OCI-LY1 (cell line): ENCODE results near the gene CDK5R1.

ENCODE experiments used
- H2AFZ ChIP-seq: fragments of 200-600 bp; sonication (generic), shearing (Covaris generic); 2 replicates; pipeline ENCODE4 v1.6.0; 2014; ENCODE audit warnings: antibody characterized with exemption, mild to moderate bottlenecking, low read length
- H3F3A ChIP-seq: fragments of 200-600 bp; sonication (generic), shearing (Covaris generic); 2 replicates; pipeline ENCODE4 v1.6.0; 2014; ENCODE audit warnings: mild to moderate bottlenecking, antibody characterized with exemption, low read length, moderate library complexity; ENCODE audit not compliant: insufficient read depth
- H3K27ac ChIP-seq: fragments of 200-600 bp; sonication (generic); 2 replicates; pipeline ENCODE4 v1.5.1; 2014; ENCODE audit warnings: low read length, mixed run types, mild to moderate bottlenecking, low read depth; ENCODE audit not compliant: poor library complexity, severe bottlenecking
- H3K27me3 ChIP-seq: fragments of 200-600 bp; sonication (generic); 2 replicates; pipeline ENCODE4 v1.6.0; 2014; ENCODE audit warnings: antibody characterized with exemption, mild to moderate bottlenecking, low read length, moderate library complexity; ENCODE audit not compliant: insufficient read depth
- H3K36me3 ChIP-seq: fragments of 200-600 bp; sonication (generic); 2 replicates; pipeline ENCODE4 v1.6.1; 2014; ENCODE audit warnings: mild to moderate bottlenecking, antibody characterized with exemption, low read length, moderate library complexity, mixed read lengths; ENCODE audit not compliant: insufficient read depth
- H3K4me1 ChIP-seq: fragments of 200-600 bp; sonication (generic); 2 replicates; pipeline ENCODE4 v1.5.1; 2014; ENCODE audit warnings: mild to moderate bottlenecking, low read length, moderate library complexity; ENCODE audit not compliant: insufficient read depth, severe bottlenecking
- H3K4me2 ChIP-seq: fragments of 200-600 bp; sonication (generic), shearing (Covaris generic); 2 replicates; pipeline ENCODE4 v1.6.1; 2014; ENCODE audit warnings: low read length
- H3K4me3 ChIP-seq: fragments of 200-600 bp; sonication (generic); 2 replicates; pipeline ENCODE4 v1.5.1; 2014; ENCODE audit warnings: low read length, low read depth, mild to moderate bottlenecking, mixed read lengths; ENCODE audit not compliant: poor library complexity, severe bottlenecking
- H3K79me2 ChIP-seq: fragments of 200-600 bp; shearing (Covaris generic); 2 replicates; pipeline ENCODE4 v1.6.1; 2016; ENCODE audit warnings: mixed run types, low read length, mixed read lengths; ENCODE audit not compliant: insufficient read depth
- H3K9ac ChIP-seq: fragments of 200-600 bp; sonication (generic), shearing (Covaris generic); 2 replicates; pipeline ENCODE4 v1.6.1; 2014; ENCODE audit warnings: mild to moderate bottlenecking, low read length, mixed read lengths
- H3K9me2 ChIP-seq: fragments of 200-600 bp; sonication (generic), shearing (Covaris generic); 2 replicates; pipeline ENCODE4 v1.6.1; 2014; ENCODE audit warnings: low read depth, mild to moderate bottlenecking, low read length, mixed read lengths
- H3K9me3 ChIP-seq: fragments of 200-600 bp; shearing (Covaris generic); 2 replicates; pipeline ENCODE4 v1.6.1; 2014; ENCODE audit warnings: low read length, mixed read lengths
- H4K20me1 ChIP-seq: fragments of 200-600 bp; sonication (generic), shearing (Covaris generic); 2 replicates; pipeline ENCODE4 v1.6.0; 2016; ENCODE audit warnings: mild to moderate bottlenecking, low read length; ENCODE audit not compliant: insufficient read depth
- EZH2 ChIP-seq: fragments of 200-600 bp; sonication (generic), shearing (Covaris generic); IDR thresholded peaks from 2 replicates; pipeline ENCODE4 v1.8.0; 2017; ENCODE audit warnings: borderline replicate concordance, mixed run types, mild to moderate bottlenecking, antibody characterized with exemption, low read length, moderate library complexity, mixed read lengths
- TF ChIP-seq, protein P1 (sequence below): fragments of 200-600 bp; sonication (generic), shearing (Covaris generic); IDR thresholded peaks from 2 replicates; pipeline ENCODE4 v1.5.1; 2017; ENCODE audit warnings: mild to moderate bottlenecking, antibody characterized with exemption, low read length, moderate library complexity, mixed read lengths

Gene CDK5R1

DNA sequence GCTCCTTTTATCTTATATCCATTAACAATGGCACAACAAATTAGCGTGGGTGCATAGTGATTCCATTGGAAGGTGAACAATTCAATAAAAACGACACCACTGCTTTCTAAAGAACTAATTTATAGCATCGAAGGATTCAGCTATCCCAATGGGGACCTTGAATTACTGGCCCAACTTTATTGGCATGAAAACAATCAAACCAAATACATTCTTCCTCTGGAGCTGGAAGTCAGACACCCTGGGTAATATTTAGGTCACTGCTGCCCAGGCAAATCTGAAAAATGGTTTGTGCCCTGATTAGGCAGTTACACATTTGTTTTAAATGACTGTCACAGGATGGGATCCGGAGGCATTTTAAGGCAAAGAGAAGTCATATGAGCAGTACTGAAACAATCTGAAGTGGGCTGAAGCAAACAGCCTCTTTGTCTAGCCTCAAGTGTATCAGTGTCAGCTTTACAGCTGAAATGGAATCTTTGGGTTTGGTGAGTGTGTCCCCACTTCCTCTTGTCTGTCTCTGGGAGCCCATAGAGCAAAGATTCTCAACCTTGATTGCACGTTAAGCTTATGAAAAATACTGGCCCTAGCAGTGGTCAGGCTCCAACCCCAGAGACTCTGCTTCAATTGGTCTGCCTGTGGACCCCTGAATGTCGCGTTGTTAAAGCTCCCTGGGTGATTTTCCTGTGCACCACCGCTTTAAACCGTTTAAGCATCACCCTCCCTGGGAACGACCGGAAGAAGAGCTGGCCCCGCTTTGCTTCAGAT lies 30.3 kb downstream of the CDK5R1 start:
- Histone ChIP-seq H3K36me3 (no peaks in the 10 kb centered on the region), H3K4me1 (peaks cover 13% of the 10 kb centered on the region), H4K20me1 (no peaks in the 10 kb centered on the region), H3K9ac (no peak overlapping the region), H3F3A (no peaks in the 10 kb centered on the region), H3K27me3 (peaks cover 5% of the 10 kb centered on the region), H3K9me3 (no peaks in the 10 kb centered on the region), H3K79me2 (no peaks in the 10 kb centered on the region), H2AFZ (no peak overlapping the region), H3K9me2 (no peaks in the 10 kb centered on the region), H3K27ac (no peak overlapping the region), H3K4me2 (no peak overlapping the region), H3K4me3 (no peak overlapping the region)
- TF ChIP-seq, protein P1, sequence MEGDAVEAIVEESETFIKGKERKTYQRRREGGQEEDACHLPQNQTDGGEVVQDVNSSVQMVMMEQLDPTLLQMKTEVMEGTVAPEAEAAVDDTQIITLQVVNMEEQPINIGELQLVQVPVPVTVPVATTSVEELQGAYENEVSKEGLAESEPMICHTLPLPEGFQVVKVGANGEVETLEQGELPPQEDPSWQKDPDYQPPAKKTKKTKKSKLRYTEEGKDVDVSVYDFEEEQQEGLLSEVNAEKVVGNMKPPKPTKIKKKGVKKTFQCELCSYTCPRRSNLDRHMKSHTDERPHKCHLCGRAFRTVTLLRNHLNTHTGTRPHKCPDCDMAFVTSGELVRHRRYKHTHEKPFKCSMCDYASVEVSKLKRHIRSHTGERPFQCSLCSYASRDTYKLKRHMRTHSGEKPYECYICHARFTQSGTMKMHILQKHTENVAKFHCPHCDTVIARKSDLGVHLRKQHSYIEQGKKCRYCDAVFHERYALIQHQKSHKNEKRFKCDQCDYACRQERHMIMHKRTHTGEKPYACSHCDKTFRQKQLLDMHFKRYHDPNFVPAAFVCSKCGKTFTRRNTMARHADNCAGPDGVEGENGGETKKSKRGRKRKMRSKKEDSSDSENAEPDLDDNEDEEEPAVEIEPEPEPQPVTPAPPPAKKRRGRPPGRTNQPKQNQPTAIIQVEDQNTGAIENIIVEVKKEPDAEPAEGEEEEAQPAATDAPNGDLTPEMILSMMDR: no peak
- no peak for TF ChIP-seq EZH2

- peaks cover 16% of the 10 kb centered on the region for H3K4me1 ChIP-seq
- H3K9me3 ChIP-seq: no peaks in the 10 kb centered on the region
- H3F3A ChIP-seq: no peaks in the 10 kb centered on the region
- no peaks in the 10 kb centered on the region for H4K20me1 ChIP-seq
- H3K9ac ChIP-seq: no peak overlapping the region
- no peaks in the 10 kb centered on the region for H3K9me2 ChIP-seq
- H3K79me2 ChIP-seq: no peaks in the 10 kb centered on the region
- H3K36me3 ChIP-seq: no peaks in the 10 kb centered on the region
- no peak overlapping the region for H2AFZ ChIP-seq
- H3K27me3 ChIP-seq: peaks cover 5% of the 10 kb centered on the region; the same call in 1 of the 2 replicates
- no peak overlapping the region for H3K4me3 ChIP-seq
- no peak overlapping the region for H3K27ac ChIP-seq
- TF ChIP-seq, protein P1: no peak
- no peak for TF ChIP-seq EZH2
- H3K4me2 ChIP-seq: no peak overlapping the region
Measured at GRCh38 chr17:32517982-32518381, 31.2 kb downstream of the CDK5R1 start.

GRCh38 chr17:32518646-32519227 lies 31.9 kb downstream of the CDK5R1 start:
- Histone ChIP-seq H3K36me3 (no peaks in the 10 kb centered on the region), H3K27ac (no peak overlapping the region), H3F3A (no peaks in the 10 kb centered on the region), H3K9me2 (no peaks in the 10 kb centered on the region), H3K27me3 (peaks cover 5% of the 10 kb centered on the region; the same call in 1 of the 2 replicates), H3K4me2 (peak overlapping the region; percentile 64), H3K4me1 (peaks cover 23% of the 10 kb centered on the region), H3K4me3 (peak overlapping the region; percentile 43), H3K79me2 (no peaks in the 10 kb centered on the region), H3K9ac (no peak overlapping the region), H3K9me3 (no peaks in the 10 kb centered on the region), H4K20me1 (no peaks in the 10 kb centered on the region), H2AFZ (no peak overlapping the region)
- TF ChIP-seq EZH2: no peak
- TF ChIP-seq, protein P1: no peak
